HG03565 (cell line): ENCODE measurements around the gene UBE2J2.

Experiments used
- ATAC-seq: cut with Tn5 transposase; IDR thresholded peaks from one replicate; pipeline ENCODE4 v1.9.1; 2021; ENCODE audit warnings: mild to moderate bottlenecking, moderate library complexity; ENCODE audit not compliant: unreplicated experiment

The UBE2J2 gene

GRCh38 chr1:1242461-1243265 lies 31.0 kb downstream of the UBE2J2 start:
- ATAC-seq = no peak

DNA sequence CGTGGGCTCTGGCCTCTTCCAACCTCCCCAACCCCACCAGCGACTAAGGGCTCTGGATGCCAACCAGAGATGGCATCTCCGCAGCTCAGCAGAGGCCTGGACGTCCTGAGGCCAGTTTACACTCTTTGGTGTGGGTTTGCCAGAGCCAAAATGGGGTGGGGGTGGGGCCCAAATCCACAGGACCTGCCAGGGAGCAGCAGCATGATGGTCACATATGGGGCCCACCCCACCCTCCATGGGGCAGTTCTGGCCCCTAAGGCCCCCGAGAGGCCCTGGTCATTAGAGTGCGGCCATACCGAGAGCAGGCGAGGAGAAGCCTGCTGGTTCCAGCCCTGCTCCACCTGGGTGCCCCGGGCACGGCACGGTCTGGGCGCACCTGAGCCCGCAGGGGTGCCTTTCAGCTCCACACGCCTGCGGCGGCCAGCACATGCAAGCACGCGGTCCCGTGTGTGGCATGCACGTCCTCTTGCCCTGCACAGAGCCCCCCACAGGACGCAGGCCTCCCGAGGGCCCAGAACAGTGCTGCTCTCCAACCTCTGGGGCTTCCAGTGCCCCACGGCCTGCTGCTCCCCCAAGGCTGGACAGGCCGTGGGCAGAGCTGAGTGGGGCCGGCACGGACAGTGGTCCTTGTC lies 31.9 kb downstream of the UBE2J2 start:
- no peak for ATAC-seq

DNA sequence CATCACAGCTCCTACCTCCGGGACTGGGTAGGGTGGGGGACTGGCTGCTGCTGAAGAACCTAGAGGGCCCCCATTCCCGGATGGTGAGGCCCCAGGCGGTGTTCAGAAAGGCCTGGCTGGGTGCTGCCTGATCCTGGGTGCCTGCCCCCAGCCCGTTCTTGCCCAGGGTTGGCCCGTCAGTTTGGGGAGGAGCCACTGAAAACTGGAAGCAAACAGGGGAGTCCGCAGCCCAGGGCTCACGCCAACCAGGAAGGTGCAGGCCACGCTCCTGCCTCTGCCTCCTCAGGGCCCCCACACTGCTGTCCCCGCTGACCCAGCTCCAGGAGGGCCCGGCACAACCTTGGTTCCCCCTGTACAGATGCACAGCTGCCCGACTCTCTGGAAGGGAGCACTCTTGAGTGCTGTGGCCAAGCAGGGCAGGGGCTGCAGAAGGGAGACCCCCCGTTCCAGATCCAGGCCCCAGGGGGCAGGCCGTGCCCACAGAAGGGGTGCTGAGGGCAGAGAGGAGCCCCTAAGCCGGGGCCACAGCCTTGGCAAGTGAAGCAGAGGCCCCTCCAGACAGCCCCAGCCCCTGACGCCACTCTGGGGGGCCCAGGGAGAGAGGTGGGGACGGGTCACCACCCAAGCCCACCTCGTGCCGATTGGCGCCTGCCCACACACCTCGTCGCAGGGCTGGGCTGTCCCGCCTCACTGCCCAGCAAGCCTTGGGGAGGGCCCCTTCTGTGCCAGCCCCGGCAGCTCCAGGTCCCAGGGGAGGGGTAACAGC lies 32.6 kb downstream of the UBE2J2 start:
- ATAC-seq = no peak

DNA sequence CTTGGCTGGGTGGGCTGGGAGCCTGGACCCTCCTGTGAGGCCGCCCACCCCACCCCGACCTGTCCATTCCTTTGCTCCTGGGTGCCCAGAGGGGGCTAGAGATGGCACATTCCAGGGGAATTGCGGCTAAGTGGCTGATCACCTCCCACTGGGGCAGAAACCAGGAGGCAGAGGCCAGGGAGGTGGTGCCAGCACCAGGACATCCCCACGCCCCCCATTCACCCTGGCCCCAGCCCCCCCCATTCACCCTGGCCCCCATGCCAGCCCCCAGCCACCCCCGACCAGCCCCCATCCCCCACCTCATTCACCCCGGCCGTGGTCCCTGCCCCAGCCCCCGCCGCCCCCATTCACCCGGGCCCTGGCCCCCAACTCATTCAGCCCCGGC lies 33.3 kb downstream of the UBE2J2 start:
- no peak for ATAC-seq

GRCh38 chr1:1239614-1240347 lies 33.9 kb downstream of the UBE2J2 start:
- no peak for ATAC-seq

GRCh38 chr1:1239227-1239613 lies 34.4 kb downstream of the UBE2J2 start:
- no peak for ATAC-seq

- no peak for ATAC-seq
Observed at GRCh38 chr1:1238702-1239178, 34.9 kb downstream of the UBE2J2 start.

- no peak for ATAC-seq
Observed at GRCh38 chr1:1237874-1238701, 35.6 kb downstream of the UBE2J2 start.

- ATAC-seq = no peak
Observed at GRCh38 chr1:1236945-1237873, 36.4 kb downstream of the UBE2J2 start.

- ATAC-seq = no peak
Observed at GRCh38 chr1:1236176-1236763, 37.4 kb downstream of the UBE2J2 start.

DNA sequence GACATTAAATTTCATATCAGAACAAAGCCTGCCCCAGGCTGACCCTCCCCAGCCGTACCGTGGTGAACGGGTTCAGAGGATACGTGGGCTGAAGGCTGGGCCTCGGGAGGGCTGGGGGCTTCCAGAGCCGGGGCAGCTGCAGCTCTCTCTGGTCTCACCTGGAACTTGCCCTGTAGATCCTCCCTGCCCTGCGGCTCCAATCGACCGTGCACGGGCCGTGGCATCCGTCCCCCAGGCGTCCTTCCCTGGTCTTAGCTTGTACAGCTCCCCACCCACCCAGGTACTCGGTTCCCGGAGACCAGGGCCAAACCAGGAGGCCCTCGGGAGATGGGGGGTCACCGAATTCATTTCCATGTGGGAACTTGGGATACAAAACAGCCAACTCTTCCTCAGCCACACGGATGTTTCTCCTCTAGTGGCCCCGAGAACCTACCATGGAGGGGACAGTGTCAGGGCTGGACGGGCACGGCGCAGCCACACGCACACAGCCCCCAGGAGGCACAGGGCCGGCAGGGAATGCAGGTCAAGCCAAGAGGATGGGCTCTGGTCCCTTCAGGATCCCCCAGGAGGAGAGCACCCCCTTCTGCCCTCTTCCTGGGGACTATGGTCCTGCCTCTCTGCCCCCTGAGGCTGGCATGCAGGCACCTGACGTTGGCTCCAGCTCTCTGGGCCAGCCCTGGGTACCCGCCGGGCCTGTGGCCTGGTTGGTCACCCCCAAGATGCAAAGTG lies 38.5 kb downstream of the UBE2J2 start:
- ATAC-seq = no peak

DNA sequence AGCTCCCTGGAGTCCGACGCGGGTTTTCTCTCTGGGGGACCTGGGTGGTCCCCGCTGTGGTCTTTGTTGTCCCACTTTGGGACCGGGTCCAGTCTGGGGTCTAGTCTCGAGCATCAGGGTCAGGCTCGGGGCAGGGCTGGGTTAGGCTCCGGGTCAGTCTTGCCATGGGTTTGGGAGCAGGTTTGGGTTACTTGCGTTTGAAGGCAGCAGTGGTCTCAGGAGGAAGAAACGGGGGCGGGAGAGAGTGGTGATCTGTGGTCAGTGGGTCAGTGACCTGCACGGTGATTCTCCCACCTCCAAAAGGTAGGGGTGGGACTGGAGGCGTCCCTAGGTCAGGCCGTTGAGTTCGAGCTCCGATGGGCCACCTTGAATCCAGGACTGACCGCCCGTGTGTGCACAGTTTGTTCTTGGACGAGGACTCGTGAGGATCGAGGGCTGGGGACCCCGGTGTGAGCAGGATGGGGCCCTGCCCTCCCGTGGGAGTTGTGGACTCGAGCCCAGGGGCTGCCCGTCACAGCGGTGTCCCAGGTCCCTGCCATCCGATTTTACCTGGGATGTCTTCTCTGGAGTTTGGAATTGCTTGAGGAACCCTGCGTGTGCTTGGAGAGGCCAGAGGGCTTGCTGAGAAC lies 39.4 kb downstream of the UBE2J2 start:
- no peak for ATAC-seq

GRCh38 chr1:1233567-1233892 lies 40.1 kb downstream of the UBE2J2 start:
- no peak for ATAC-seq

GRCh38 chr1:1232796-1233566 lies 40.7 kb downstream of the UBE2J2 start:
- no peak for ATAC-seq

GRCh38 chr1:1232208-1232795 lies 41.4 kb downstream of the UBE2J2 start, which contains the start of gene B3GALT6:
Gene B3GALT6, plus strand, starts transcription at chr1:1232237. Its CDS starts 42 bp downstream, at chr1:1232279.
- ATAC-seq = no peak

DNA sequence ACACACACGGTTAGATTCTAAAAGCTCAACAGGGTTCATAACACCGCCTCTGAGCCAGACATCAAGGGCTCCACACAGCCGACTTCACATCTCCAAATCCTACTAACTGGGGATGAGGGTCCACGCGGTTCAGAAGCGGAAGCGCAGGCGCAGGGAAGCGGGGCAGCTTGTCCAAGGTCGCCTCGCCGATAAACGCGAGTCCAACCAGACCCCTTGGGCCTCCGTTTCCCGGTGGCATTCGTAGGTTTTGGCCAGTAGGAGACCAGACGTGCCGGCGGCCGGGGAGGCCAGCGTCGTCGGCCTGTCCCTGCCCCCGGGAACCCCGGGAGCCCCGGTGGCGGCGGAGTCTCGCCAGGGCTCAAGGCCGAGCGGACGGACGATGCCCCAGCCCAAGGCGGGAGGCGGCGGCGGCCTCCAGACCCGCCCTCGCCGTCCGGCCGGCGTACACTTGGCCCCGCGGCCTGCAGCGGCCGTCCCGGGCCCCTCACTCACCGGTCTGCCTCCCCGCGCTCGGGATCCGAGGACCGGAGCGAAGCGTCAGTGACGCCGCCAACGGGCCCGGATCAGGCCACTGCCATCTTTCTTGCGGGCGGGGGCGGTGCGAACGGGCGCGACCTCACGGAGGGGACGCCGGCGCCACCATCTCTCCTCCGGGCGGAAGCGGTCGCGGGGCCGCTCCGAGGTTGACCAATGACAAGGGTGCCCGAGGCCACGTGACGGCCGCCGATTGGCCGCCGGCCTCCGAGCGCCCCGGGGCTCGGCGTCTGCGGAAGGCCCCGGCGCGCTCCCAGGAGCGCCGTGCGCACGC lies 42.0 kb downstream of the UBE2J2 start, which contains the start of gene SDF4:
SDF4 (minus strand) TSS at position 602 of the 808 bp plus-strand sequence. CDS start 3,229 bp downstream, outside the sequence.
- peak; percentile 87 for ATAC-seq
